CD4-positive, alpha-beta T cell treated with Interleukin-4 for 4 hours (primary cell): Measurements from ENCODE around the gene FOXC1.

Source experiments
- DNase-seq: peaks from one replicate; pipeline ENCODE4 v3.0.0-alpha.2; 2020

Gene FOXC1

GRCh38 chr6:1624851-1625781 lies 15.4 kb downstream of the FOXC1 start:
- no peak for DNase-seq

GRCh38 chr6:1625794-1626435 lies 16.2 kb downstream of the FOXC1 start:
- DNase-seq = no peak

- DNase-seq = no peak
Measured at GRCh38 chr6:1626481-1626880, 16.8 kb downstream of the FOXC1 start.

GRCh38 chr6:1627827-1628560 lies 18.3 kb downstream of the FOXC1 start:
- no peak for DNase-seq

GRCh38 chr6:1629316-1629715 lies 19.6 kb downstream of the FOXC1 start:
- no peak for DNase-seq

GRCh38 chr6:1630212-1630770 lies 20.6 kb downstream of the FOXC1 start:
- no peak for DNase-seq

- no peak for DNase-seq
Measured at GRCh38 chr6:1630771-1631217, 21.1 kb downstream of the FOXC1 start.

GRCh38 chr6:1631251-1631650 lies 21.5 kb downstream of the FOXC1 start:
- no peak for DNase-seq

GRCh38 chr6:1633366-1634021 lies 23.8 kb downstream of the FOXC1 start:
- no peak for DNase-seq

- DNase-seq = no peak
Measured at GRCh38 chr6:1634081-1634480, 24.4 kb downstream of the FOXC1 start.

GRCh38 chr6:1635305-1636010 lies 25.7 kb downstream of the FOXC1 start:
- DNase-seq = no peak

GRCh38 chr6:1636272-1636825 lies 26.6 kb downstream of the FOXC1 start:
- DNase-seq = no peak

GRCh38 chr6:1636971-1637871 lies 27.5 kb downstream of the FOXC1 start:
- DNase-seq = no peak

- no peak for DNase-seq
Measured at GRCh38 chr6:1639430-1639829, 29.7 kb downstream of the FOXC1 start.

GRCh38 chr6:1640476-1640875 lies 30.8 kb downstream of the FOXC1 start:
- no peak for DNase-seq

- no peak for DNase-seq
Measured at GRCh38 chr6:1641343-1641885, 31.7 kb downstream of the FOXC1 start.

GRCh38 chr6:1643111-1643510 lies 33.4 kb downstream of the FOXC1 start:
- no peak for DNase-seq

GRCh38 chr6:1643830-1644445 lies 34.2 kb downstream of the FOXC1 start:
- no peak for DNase-seq

- DNase-seq = no peak
Measured at GRCh38 chr6:1644516-1645060, 34.9 kb downstream of the FOXC1 start.
